Activated T-helper 9 cell treated with anti-CD3 and anti-CD28 coated beads, Interleukin-2, amount 50 U/mL, for 16 hours (primary cell): ENCODE measurements around the gene PKMYT1.

Source experiments
- DNase-seq: peaks from one replicate; pipeline ENCODE4 v3.0.0-alpha.2; 2020; ENCODE audit warnings: low read depth

PKMYT1 gene

DNA sequence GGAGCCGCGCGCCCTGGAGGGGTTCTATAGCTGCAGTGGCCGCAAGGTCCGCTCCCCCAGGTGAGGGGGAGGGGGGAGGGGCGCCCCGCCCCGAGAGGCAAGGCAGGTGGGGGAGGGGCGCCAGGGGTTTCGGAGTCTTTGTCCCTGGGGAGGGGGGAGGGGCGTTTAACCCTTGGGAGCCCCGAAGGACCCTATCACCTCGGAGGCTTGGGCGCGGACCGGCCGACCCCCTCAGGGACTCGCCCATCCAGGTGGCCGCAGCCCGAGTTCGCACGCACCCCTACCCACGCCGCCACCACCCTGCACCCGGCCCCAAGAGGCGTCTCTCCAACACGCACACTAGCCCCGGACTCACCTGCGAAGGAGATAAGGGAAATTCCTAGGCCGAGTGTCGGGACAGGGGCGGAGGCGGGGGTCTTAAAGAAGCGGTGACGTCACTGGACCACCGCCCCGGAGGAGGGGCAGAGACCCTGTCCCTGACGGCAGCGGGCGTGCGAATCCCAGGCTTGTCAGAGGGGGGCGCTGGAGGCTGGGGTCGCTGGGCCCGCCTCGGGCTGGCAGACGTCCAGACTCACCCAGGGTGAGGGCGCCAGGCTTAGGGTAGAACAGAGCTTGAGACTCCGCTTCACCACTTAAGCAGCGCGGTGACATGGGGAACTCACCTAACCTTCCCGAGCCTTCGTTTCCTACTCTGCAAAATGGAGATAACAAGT is 37.7 kb upstream of the PKMYT1 start, which contains the start of gene CLDN6:
CLDN6 (minus strand) TSS at position 390 of the 713 bp plus-strand sequence. CDS start 2,162 bp downstream, outside the sequence.
- DNase-seq, result no peak

- DNase-seq, result no peak
These were observed 37.1 kb upstream of the PKMYT1 start for GRCh38 chr16:3017344-3017743.

- DNase-seq, result no peak
These were observed 35.7 kb upstream of the PKMYT1 start for GRCh38 chr16:3015865-3016521.

GRCh38 chr16:3014971-3015370 is 34.7 kb upstream of the PKMYT1 start:
- no peak for DNase-seq

DNA sequence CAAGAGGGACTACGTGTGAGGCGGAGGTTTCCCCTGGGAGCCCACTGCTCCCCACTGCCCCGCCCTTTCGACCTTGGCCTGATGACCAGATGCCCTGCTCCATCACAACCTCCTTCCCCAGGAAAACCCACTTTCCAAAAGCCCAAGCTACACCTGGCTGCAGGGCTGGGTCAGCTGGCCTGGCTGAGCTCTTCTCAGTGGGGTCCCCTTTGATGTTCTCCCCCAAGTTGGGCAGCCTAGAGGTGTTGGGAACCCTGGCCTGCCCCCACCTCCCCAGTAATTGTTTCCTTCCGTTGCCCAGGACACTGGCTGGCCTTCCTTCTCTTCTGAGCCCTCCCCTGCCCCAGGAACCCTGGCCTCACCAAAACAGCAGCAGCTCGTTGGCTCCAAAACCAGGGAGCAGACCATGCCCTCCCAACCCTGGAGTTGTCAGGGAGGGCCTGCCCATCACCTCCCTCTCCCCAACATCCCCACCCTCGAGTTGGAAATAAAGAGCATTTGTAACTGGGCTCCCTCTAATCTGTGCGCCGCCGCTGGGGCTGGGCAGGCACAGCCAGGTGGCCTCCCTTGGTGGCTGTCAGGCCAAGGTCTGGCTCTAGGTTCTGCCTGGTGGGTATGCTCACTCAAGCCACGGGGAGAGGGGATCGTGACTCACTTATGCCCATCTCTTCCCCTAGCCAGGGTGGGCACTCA is 33.9 kb upstream of the PKMYT1 start:
- DNase-seq, result no peak

DNA sequence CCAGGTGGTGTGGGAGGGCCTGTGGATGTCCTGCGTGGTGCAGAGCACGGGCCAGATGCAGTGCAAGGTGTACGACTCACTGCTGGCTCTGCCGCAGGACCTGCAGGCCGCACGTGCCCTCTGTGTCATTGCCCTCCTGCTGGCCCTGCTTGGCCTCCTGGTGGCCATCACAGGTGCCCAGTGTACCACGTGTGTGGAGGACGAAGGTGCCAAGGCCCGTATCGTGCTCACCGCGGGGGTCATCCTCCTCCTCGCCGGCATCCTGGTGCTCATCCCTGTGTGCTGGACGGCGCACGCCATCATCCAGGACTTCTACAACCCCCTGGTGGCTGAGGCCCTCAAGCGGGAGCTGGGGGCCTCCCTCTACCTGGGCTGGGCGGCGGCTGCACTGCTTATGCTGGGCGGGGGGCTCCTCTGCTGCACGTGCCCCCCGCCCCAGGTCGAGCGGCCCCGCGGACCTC is 33.3 kb upstream of the PKMYT1 start:
- DNase-seq, result no peak

DNA sequence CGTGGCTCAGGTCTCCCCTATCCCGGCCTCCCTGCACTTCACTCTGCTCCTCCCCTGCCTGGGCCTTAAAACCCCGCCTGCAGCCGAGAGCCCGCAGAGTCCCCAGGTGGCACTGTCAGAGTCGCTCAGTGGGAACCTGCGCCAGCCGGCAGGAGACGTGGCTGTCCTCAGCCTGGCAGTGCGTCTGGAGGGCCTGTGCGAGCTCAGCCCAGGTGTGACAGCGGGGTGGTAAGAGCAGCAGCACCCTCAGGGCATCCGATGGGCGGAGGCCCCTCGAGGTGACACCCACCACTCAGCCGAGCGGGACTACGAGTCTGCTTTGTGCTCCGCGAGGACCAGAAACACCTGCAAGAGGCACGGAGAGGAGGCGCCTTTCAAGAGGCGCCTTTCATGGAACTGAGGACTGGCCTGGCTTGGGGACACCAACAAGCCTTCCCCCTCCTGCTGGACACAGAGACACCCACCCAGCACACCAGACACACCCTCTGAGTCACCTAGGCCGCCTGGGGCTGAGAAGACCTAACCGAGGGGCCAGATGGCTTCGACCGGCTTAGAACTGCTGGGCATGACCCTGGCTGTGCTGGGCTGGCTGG is 32.7 kb upstream of the PKMYT1 start, which contains the start of gene CLDN9:
CLDN9 (plus strand) TSS at position 96 of the 593 bp plus-strand sequence; CDS start at position 536, 440 bp downstream.
- no peak for DNase-seq

DNA sequence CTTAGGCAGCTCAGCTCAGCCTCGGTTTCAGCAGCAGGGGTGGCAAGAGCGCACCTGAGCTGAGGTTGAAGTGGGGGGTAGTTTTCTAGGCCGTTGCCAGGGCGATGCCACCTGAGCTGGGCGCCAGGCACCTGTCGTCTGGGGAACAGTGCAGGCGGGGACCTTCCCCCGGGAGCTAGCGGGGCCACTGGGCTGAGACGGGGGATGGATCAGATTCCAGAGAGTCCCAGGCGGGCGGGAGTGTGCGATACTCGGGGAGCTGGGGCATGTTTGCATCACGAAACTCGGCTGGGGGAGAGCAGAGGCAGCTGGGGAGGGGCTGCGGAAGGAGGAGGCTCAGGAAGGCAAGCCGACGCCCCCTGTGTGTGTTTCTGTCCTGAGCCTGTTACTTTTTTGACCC is 32.0 kb upstream of the PKMYT1 start:
- no peak for DNase-seq

GRCh38 chr16:3010510-3010909 is 30.3 kb upstream of the PKMYT1 start:
- no peak for DNase-seq

- DNase-seq, result no peak
These were observed 29.5 kb upstream of the PKMYT1 start for GRCh38 chr16:3009568-3010390.

DNA sequence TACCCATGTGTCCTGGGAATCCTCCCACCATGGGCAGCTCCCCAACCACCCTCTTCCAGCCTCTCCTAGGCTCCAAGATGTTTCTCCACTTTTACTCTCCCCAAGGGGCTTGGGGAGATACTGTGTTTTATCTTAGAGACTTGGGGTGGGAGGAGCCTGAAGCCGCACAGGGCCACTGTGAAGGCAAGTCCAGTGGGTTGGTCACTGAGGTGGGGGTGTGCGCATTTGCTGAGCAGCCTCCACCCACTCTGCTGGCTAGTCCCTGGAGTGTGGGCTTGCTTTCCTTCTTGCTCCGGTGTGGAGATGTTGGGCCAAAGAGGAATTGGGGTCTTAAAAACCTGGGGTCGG is 28.4 kb upstream of the PKMYT1 start:
- DNase-seq, result no peak

DNA sequence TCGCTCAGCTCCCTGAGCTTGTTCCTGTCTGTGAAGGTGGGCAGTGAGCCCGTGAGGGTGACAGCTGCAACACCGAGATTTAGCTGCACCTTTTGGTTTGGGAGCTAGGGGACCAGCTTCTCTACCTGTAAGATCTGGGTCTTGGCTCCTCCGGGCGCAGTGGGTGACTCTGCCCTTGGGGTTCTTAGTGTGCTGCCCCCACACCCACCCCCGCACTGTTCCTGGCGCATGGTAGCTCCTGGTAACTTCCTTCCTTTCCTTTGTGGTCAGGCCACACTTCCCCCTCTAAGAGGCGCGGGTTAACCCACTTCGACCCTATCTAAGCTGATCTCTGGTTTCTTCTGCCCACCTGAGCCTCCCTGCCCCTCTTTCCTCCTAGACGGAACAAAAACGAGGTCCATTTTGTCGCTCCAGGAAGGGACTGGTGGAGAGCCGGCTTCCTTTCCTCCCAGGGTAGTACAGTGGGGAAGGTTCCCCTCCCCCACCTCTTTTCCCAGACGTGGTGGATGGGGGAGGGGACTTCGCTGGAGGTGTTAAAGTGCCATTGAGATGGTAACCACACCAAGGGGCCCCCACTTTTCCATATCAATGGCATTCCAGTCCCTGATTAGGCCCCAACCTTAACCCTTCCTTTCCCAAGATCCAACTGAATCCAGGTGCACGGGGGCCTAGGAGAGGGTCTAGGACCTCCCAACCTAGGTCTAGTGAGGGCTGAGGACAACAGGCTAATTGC is 27.9 kb upstream of the PKMYT1 start:
- no peak for DNase-seq

GRCh38 chr16:3007059-3007956 is 27.1 kb upstream of the PKMYT1 start:
- no peak for DNase-seq

DNA sequence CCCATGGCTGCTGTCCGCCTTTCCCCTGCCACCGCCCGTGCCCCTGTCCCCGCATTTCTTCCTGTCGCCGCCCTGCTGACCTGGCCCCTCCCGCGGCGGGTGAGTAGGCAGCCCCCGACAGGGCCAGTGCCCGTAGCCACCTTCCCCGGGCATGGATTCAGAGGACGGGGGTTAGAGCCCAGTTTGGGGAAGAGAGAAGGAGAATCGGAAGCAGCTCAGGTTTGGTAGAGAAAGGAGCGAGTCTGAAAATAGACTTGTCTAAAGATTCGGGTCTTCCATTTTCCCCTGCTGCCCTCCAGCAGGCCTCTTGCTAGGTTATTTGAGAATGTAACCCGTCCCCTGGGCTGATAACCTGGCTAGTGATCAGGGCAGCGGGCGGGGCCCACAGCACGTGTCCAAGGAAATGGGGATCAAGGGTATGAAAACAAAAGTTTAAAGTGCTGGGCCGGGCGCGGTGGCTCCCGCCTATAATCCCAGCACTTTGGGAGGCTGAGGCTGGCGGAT is 24.6 kb upstream of the PKMYT1 start:
- DNase-seq, result no peak

DNA sequence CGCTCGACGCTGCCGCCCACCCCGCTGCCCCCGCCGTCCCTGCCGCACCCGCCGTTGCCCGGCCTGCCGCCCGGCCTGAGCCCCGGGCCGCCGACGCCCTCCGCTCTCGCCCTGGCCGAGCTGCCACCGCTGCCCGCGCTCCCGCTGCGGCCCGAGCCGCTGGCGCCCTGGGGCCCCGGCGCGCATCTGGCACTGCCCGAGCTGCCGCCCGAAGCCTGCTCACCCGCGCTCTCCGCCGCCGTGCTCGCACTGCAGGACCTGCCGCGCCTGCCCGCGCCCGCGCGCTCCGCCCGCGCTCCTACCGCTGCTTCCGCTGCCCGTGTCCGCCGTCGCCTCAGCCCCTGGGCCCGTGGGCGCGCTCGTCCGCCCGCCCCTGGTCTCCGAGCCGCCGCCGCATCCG is 24.1 kb upstream of the PKMYT1 start:
- no peak for DNase-seq

DNA sequence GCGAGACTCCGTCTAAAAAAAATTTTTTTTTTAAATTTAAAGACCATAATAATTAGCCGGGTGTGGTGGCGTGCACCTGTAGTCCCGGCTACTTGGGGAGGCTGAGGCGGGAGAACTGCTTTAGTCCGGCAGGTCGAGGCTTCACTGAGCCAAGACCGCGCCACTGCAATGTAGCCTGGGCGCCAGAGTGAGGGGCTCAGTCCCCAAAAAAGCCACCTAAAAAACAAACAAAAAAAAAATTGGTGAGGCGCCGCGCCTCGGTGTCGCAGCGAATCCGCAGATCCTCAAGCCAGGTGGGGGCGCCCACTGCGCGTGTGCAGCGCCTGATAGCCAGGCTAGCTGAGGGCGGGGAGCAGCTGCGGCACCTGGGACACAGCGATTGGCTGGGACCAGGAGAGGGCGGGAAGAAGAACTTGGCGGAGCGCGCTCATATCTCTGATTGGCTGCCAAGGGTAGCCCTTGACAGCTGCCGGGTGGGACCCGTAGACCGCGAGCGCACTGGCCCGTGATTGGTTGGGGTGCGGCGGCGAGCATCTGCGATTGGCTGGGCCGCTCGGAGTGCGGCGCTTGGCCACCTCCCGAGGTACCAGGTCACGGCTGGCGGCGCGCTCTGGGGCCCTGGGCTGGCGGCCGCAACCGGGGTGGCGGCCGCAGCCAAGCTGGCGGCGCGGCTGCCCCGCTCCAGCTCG is 23.5 kb upstream of the PKMYT1 start:
- peak; percentile 92 for DNase-seq

DNA sequence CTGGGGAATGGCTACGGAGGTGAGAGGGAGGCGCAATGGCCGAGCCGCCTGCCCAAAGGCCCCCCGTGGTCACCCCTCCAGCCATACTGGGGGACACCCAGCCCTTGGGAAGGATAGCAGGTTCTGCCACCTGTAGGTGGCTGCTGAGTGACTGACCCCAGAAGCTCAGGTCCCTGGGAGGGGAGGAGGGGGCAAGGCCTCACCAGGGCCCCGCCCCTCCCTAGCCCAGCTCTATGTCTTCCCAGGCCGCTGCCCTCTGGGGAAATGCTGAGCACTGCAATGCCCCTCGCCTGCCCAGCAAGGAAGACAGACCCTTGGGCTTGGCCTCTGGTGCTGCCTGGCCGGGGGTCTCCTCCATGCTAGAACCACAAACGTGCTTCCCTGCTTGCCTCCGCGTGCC is 21.1 kb upstream of the PKMYT1 start:
- no peak for DNase-seq

GRCh38 chr16:3000540-3000939 is 20.3 kb upstream of the PKMYT1 start:
- no peak for DNase-seq

- DNase-seq, result no peak
These were observed 19.7 kb upstream of the PKMYT1 start for GRCh38 chr16:2999929-3000328.
